Activated CD8-positive, alpha-beta memory T cell treated with anti-CD3 and anti-CD28 coated beads, Interleukin-2, amount 50 U/mL, for 1 hour (primary cell): ENCODE results near the gene BMPR1B.

ENCODE experiments used
- DNase-seq: peaks from one replicate; pipeline ENCODE4 v3.0.0-alpha.2; 2020; ENCODE audit errors: extremely low read depth

The BMPR1B gene

GRCh38 chr4:94911106-94911505, 153.4 kb downstream of the BMPR1B start:
- DNase-seq: no peak

GRCh38 chr4:94912606-94913005, 154.9 kb downstream of the BMPR1B start:
- no peak for DNase-seq

- no peak for DNase-seq
Observed at GRCh38 chr4:94913316-94913715, 155.6 kb downstream of the BMPR1B start.

GRCh38 chr4:94917146-94917545, 159.4 kb downstream of the BMPR1B start:
- no peak for DNase-seq

GRCh38 chr4:94918543-94918942, 160.8 kb downstream of the BMPR1B start:
- no peak for DNase-seq

GRCh38 chr4:94920369-94920768, 162.6 kb downstream of the BMPR1B start:
- no peak for DNase-seq

- DNase-seq: no peak
Observed at GRCh38 chr4:94924566-94924965, 166.8 kb downstream of the BMPR1B start.

GRCh38 chr4:94925764-94926347, 168.1 kb downstream of the BMPR1B start:
- DNase-seq: no peak

- no peak for DNase-seq
Observed at GRCh38 chr4:94926936-94927335, 169.2 kb downstream of the BMPR1B start.

GRCh38 chr4:94927696-94928095, 169.9 kb downstream of the BMPR1B start:
- no peak for DNase-seq

- DNase-seq: no peak
Observed at GRCh38 chr4:94929696-94930095, 171.9 kb downstream of the BMPR1B start.

- DNase-seq: no peak
Observed at GRCh38 chr4:94931626-94932025, 173.9 kb downstream of the BMPR1B start.

- no peak for DNase-seq
Observed at GRCh38 chr4:94932366-94932765, 174.6 kb downstream of the BMPR1B start.

- DNase-seq: no peak
Observed at GRCh38 chr4:94933799-94934198, 176.0 kb downstream of the BMPR1B start.

GRCh38 chr4:94934201-94934600, 176.4 kb downstream of the BMPR1B start:
- DNase-seq: no peak

GRCh38 chr4:94934864-94935263, 177.1 kb downstream of the BMPR1B start:
- no peak for DNase-seq

GRCh38 chr4:94936854-94937253, 179.1 kb downstream of the BMPR1B start:
- no peak for DNase-seq

GRCh38 chr4:94939791-94940519, 182.2 kb downstream of the BMPR1B start:
- DNase-seq: no peak

GRCh38 chr4:94940520-94940908, 182.8 kb downstream of the BMPR1B start:
- DNase-seq: no peak

GRCh38 chr4:94941706-94942105, 184.0 kb downstream of the BMPR1B start:
- DNase-seq: no peak

GRCh38 chr4:94944726-94945125, 187.0 kb downstream of the BMPR1B start:
- DNase-seq: no peak

GRCh38 chr4:94947681-94948108, 189.9 kb downstream of the BMPR1B start:
- DNase-seq: no peak

GRCh38 chr4:94954251-94954650, 196.5 kb downstream of the BMPR1B start:
- DNase-seq: no peak

GRCh38 chr4:94957030-94957429, 199.3 kb downstream of the BMPR1B start:
- DNase-seq: no peak
